MM.1S (cell line): ENCODE results near the gene LRRC42.

ENCODE experiments used
- CTCF ChIP-seq: fragments of 300-600 bp; sonication (generic); IDR thresholded peaks from 2 replicates; pipeline ENCODE4 v1.5.1; 2016; ENCODE audit warnings: antibody characterized with exemption, low read length, mixed read lengths
- EZH2 ChIP-seq: fragments of 300-600 bp; sonication (generic); optimal IDR thresholded peaks from 2 replicates; pipeline ENCODE3; 2017; ENCODE audit warnings: low read depth, mild to moderate bottlenecking, antibody characterized with exemption, low read length, mixed read lengths

DNA sequence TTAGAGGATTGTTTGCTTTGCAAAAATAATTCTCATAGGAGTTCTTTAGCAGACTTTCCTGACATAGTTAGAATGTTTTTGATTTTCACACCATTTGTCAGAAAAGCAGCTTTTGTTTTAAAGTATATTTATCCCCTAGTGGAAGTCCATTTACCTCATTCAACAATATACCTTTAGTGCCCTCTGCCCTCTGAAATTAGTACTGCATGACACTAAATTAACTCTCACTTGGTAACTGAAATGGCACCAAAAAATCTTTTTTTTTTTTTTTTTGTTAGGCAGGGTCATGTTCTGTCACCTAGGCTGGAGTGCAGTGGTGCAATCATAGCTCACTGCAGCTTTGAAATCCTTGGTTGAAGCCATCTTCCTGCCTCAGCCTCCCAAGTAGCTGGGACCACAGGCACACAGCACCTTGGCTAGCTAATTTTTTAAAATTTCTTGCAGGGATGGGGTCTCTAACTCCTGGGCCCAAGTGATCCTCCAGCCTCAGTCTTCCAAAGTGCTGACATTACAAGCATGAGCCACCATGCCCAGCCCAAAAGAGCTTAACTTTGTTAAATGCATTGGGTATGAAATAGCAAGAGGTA lies 13.6 kb downstream of the LRRC42 start:
- TF ChIP-seq CTCF (peak; percentile 63), EZH2 (no peak)
